ENCODE data around the gene GAS5. TPM values are rescaled to one million over a fixed set of nuclear protein-coding genes. Genes with fewer than 3 reads are reported as not detected.

GAS5 gene
- total RNA-seq, 1 donor from 2014 or later, result 701 TPM

DNA sequence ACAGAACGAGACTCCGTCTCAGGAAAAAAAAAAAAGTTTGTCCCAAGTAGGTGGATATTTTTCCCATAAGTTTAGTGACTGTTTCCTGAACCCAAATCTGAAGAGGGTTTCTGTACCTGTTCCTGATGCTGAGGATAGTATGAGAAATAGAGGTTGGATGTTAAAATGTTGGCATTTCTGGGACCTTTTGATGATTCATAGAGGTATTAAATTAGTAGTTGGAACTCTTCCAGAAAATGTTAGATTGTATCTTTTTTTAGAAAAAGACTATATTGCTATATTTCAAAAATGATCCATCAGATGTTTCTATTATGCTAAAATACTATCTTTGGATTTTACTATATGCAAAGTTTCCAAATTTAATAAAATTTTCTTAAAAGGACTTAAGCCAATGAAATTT lies 40.2 kb downstream of the GAS5 start:
- H3K4me1 Mint-ChIP-seq, result peaks cover 28% of the 10 kb centered on the region
- H3K36me3 Mint-ChIP-seq (ENCODE audit: low read depth), result peaks cover 43% of the 10 kb centered on the region
- no peaks in the 10 kb centered on the region for H3K27me3 Mint-ChIP-seq
- H3K27ac Mint-ChIP-seq, result no peak overlapping the region
- no peaks in the 10 kb centered on the region for H3K9me3 Mint-ChIP-seq
- POLR2A ChIA-PET, result interaction anchor here (0.6 kb wide), 1 partner anchor 27 kb away, joined by 3 read pairs; no protein-coding TSS in a partner anchor
- no peak for TF ChIP-seq CTCF (IDR thresholded peaks at IDR 0.05)
- CTCF ChIA-PET, result interaction anchor here (0.7 to 1.8 kb wide), 4 partner anchors 9 to 1049 kb away, joined by 3 to 6 read pairs (median 4); no protein-coding TSS in a partner anchor
- DNase-seq (no peak), ATAC-seq (ENCODE audit: low read depth) (no peak)
- H3K4me3 Mint-ChIP-seq, result no peak overlapping the region
- intact Hi-C loops (cut with micrococcal nuclease), result loop anchor here (10.0 kb wide), 1 partner anchor 917 kb away; no protein-coding TSS in a partner anchor

DNA sequence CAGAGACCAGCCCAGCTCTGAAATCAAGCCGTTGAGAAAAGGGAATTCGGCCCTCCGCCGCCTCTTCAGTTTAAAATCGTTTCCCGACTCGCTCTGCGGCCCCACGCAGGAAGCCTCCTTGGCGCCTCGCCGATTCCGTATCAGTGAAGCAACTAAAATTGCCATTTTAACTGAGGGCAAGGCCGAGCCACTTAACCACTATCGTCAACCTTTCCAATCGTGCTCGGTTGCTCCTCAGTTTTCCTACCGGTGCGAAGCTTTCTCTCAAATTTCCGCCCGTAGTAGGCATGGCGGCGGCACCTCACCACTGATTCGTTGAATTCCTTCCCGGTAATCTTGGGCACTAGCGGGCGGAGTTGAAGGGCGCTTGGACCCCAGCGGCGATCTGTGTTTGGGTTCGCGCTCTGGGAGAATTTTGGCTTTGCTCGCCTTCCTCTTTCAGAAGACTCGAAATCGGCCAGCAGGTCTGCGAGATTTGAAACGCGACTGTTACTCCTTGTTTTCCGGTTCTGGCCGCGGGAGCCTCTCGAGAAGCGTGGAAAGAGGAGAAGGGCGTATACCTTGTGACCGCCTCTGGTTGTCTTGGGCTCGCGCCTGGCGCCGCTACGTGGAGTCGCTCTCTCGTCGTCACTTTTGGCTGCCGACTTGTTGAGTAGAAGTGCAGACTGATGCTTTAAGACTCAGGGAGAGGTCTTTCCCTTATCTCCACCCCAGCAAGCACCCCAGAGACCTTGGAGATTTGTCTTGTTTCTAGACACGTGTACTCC lies 43.3 kb downstream of the GAS5 start, which contains the start of the genes CENPL and DARS2:
Gene CENPL (minus strand): TSS at position 569 of the 767 bp plus-strand sequence. CDS start 13,584 bp downstream, outside the sequence.
Gene DARS2 (plus strand): TSS at position 359 of the 767 bp plus-strand sequence. CDS start 557 bp downstream, outside the sequence.
- POLR2A ChIA-PET, result interaction anchor here (0.6 to 3.6 kb wide), 17 partner anchors 37 to 1292 kb away, joined by 3 to 49 read pairs (median 5); partner anchors contain the start of genes GAS5, KLHL20, PRDX6 and RC3H1
- ATAC-seq (ENCODE audit: low read depth), result peak; percentile 89
- intact Hi-C loops (cut with micrococcal nuclease), result loop anchor here (1.0 to 10.0 kb wide), 13 partner anchors 44 to 1292 kb away; partner anchors contain the start of genes CACYBP, KLHL20, PRDX6 and RABGAP1L
- Mint-ChIP-seq H3K27ac (peak within 1 kb of the TSS; percentile 97), H3K9me3 (no peaks in the 10 kb centered on the region), H3K36me3 (ENCODE audit: low read depth) (peaks cover 25% of the 10 kb centered on the region), H3K4me1 (peaks cover 28% of the 10 kb centered on the region), H3K27me3 (no peaks in the 10 kb centered on the region), H3K4me3 (peak within 1 kb of the TSS; percentile 95)
- no peak for TF ChIP-seq CTCF (IDR thresholded peaks at IDR 0.05)
- peak; percentile 80 for DNase-seq
- CTCF ChIA-PET, result interaction anchor here (0.6 to 3.1 kb wide), 10 partner anchors 26 to 1083 kb away, joined by 3 to 32 read pairs (median 6); no protein-coding TSS in a partner anchor

GRCh38 chr1:173823781-173824314 lies 43.9 kb downstream of the GAS5 start:
- intact Hi-C loops (cut with micrococcal nuclease), result loop anchor here (1.0 to 10.0 kb wide), 13 partner anchors 44 to 1292 kb away; partner anchors contain the start of genes CACYBP, KLHL20, PRDX6 and RABGAP1L

DNA sequence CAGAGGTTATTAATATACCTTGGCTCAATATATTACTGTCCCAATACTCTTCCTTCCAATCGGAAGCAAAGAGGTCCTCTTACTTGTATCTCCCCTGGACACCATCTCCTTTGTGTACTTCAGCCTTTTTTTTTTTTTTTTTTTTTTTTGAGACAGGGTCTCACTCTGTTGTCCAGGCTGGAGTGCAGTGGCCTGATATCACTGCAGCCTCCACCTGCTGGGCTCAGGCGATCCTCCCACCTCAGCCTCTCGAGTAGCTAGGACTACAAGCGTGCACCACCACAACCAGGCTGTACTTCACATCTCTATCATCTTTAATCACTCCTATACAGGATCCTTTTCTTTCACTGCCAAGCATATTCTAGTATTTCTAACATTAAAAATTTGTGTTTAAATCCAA lies 46.1 kb downstream of the GAS5 start:
- Mint-ChIP-seq H3K9me3 (no peaks in the 10 kb centered on the region), H3K4me3 (no peak overlapping the region), H3K27ac (no peak overlapping the region), H3K36me3 (ENCODE audit: low read depth) (peaks cover 22% of the 10 kb centered on the region), H3K4me1 (peaks cover 20% of the 10 kb centered on the region), H3K27me3 (no peaks in the 10 kb centered on the region)
- POLR2A ChIA-PET, result no interaction called here
- ATAC-seq (ENCODE audit: low read depth) (no peak), DNase-seq (no peak)
- TF ChIP-seq CTCF (IDR thresholded peaks at IDR 0.05), result no peak
- CTCF ChIA-PET, result no interaction called here
- intact Hi-C loops (cut with micrococcal nuclease), result loop anchor here (5.0 to 10.0 kb wide), 2 partner anchors 564 to 923 kb away; no protein-coding TSS in a partner anchor

More at GRCh38 chr1:173823781-173824314, 43.9 kb downstream of the GAS5 start:
- POLR2A ChIA-PET, result interaction anchor here (0.6 to 3.6 kb wide), 17 partner anchors 38 to 1291 kb away, joined by 3 to 49 read pairs (median 5); partner anchors contain the start of genes GAS5, KLHL20, PRDX6 and RC3H1
- CTCF ChIA-PET, result interaction anchor here (0.6 to 3.1 kb wide), 5 partner anchors 393 to 1079 kb away, joined by 3 to 32 read pairs (median 8); no protein-coding TSS in a partner anchor
- DNase-seq, result no peak
- Mint-ChIP-seq H3K4me1 (peaks cover 28% of the 10 kb centered on the region), H3K9me3 (no peaks in the 10 kb centered on the region), H3K27me3 (no peaks in the 10 kb centered on the region), H3K27ac (peak overlapping the region; percentile 97), H3K36me3 (ENCODE audit: low read depth) (peaks cover 22% of the 10 kb centered on the region), H3K4me3 (peak overlapping the region; percentile 95)
- TF ChIP-seq CTCF (IDR thresholded peaks at IDR 0.05), result no peak
- ATAC-seq (ENCODE audit: low read depth), result peak; percentile 36
